PC-3 (cell line): ENCODE results near the gene ARIH2.

Experiments used
- CTCF ChIP-seq: fragments of 300-600 bp; sonication (generic); conservative IDR thresholded peaks from 2 replicates; pipeline ENCODE4 v1.5.1; 2017; ENCODE audit warnings: antibody characterized with exemption, low read depth, mild to moderate bottlenecking, low read length
- EZH2 ChIP-seq: fragments of 300-600 bp; sonication (generic); IDR thresholded peaks from one replicate; pipeline ENCODE4 v1.6.1; 2017; ENCODE audit warnings: antibody characterized with exemption, mild to moderate bottlenecking, low read length; ENCODE audit not compliant: unreplicated experiment
- EZH2phosphoT487 ChIP-seq: fragments of 300-600 bp; sonication (generic); IDR thresholded peaks from 2 replicates; pipeline ENCODE4 v1.6.1; 2018; ENCODE audit warnings: mild to moderate bottlenecking, antibody characterized with exemption, low read length, borderline replicate concordance

- no peak for TF ChIP-seq CTCF
- no peak for TF ChIP-seq EZH2
- no peak for TF ChIP-seq EZH2phosphoT487
These were observed 27.4 kb downstream of the ARIH2 start for GRCh38 chr3:48945891-48946549.
